Breast epithelium (tissue), 3 donors: ENCODE results near the gene RPL10.

Experiments
- POLR2A ChIP-seq: fragments of 450-650 bp; IDR thresholded peaks from one replicate; pipeline ENCODE4 v1.6.1; 2016; ENCODE audit warnings: antibody characterized with exemption, mild to moderate bottlenecking, moderate library complexity
- TF ChIP-seq, protein P1 (sequence below), 3 donors: fragments of 450-650 bp; IDR thresholded peaks; one replicate each; pipeline ENCODE4 v1.5.1; 2016 to 2017; ENCODE audit warnings: antibody characterized with exemption in 3 of 3, mild to moderate bottlenecking in 3 of 3, moderate library complexity in 3 of 3

DNA sequence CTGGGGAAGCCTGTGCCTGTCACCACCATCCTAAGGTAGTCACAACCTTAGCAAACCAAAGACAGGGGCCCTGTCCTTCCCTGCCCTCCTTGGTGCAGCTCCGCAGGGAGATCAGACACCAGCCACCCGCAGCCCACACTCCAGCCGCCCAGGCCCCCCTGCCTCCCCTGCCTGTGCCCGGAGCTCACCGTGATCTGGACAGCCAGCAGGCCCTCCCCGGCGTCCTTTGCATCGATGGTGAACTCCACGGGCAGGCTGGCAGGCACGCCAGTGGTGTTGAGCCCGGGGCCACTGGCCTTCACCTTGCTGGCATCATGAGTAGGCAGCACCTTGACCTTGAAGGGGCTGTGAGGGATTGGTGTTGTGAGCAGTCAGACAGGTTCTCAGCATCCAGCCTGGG lies 40.2 kb upstream of the RPL10 start:
- TF ChIP-seq, protein P1, sequence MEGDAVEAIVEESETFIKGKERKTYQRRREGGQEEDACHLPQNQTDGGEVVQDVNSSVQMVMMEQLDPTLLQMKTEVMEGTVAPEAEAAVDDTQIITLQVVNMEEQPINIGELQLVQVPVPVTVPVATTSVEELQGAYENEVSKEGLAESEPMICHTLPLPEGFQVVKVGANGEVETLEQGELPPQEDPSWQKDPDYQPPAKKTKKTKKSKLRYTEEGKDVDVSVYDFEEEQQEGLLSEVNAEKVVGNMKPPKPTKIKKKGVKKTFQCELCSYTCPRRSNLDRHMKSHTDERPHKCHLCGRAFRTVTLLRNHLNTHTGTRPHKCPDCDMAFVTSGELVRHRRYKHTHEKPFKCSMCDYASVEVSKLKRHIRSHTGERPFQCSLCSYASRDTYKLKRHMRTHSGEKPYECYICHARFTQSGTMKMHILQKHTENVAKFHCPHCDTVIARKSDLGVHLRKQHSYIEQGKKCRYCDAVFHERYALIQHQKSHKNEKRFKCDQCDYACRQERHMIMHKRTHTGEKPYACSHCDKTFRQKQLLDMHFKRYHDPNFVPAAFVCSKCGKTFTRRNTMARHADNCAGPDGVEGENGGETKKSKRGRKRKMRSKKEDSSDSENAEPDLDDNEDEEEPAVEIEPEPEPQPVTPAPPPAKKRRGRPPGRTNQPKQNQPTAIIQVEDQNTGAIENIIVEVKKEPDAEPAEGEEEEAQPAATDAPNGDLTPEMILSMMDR (IDR thresholded peaks at IDR 0.05), result no peak
- TF ChIP-seq POLR2A, result no peak
